Activated CD4-positive, alpha-beta T cell treated with anti-CD3 and anti-CD28 coated beads for 1 hour (primary cell): Measurements from ENCODE around the gene RGS17.
"Not testable (repeated sequence)": the region's sequence is repeated elsewhere in the genome, so short reads cannot be mapped to it uniquely, and the experiment has no call there.

Source experiments
- DNase-seq: peaks from one replicate; pipeline ENCODE4 v3.0.0-alpha.2; 2020

Gene RGS17, protein sequence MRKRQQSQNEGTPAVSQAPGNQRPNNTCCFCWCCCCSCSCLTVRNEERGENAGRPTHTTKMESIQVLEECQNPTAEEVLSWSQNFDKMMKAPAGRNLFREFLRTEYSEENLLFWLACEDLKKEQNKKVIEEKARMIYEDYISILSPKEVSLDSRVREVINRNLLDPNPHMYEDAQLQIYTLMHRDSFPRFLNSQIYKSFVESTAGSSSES

DNA sequence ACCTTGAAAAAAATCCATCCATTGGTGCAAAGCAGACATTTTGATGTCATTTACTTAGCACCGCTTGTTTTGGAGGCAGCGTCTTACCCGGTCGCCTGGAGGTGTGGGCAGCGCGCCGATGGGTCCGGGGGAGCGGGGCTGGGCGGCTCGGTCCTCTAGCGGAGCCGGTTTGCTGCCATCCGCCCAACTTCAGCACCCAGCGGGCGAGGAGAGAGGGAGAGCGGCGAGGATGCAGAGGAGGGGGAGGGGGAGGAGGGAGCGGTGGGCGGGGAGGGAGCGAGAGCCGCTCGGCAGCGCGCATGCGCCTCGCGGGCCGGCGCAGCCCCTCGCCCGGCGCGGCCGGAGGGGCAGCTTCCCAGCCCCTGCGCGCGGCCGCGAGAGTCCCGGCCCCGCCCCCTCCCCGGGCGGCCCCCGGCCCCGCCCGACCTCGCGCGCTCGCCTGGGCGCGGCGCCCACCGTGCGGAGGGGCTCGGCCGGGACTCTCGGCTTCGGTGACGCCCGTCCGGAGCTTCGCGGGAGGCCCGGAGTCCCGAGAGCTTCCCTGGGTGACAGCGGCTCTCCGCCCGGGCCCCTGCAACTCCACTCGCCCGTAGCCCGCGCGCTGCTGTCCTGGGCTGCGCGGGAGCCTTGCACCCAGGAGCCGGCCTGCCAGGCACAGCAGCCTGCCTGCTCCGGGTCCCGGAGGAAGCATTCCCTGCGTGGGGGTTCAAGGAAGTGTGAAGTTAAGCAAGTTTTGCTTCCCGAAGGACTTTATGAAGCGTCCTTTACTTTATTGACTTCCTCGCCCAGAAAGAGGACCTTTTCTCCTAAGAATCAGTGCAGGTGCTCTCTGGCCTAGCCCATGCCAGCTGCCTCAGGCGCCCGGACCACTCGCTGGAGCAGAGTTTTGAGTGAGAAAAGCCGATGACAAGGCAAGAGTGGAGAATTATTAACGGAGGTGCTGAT lies at the start of gene RGS17:
TSS of gene RGS17 (minus strand) at position 246 of the 945 bp plus-strand sequence. CDS start 87,264 bp downstream, outside the sequence.
- no peak for DNase-seq

DNA sequence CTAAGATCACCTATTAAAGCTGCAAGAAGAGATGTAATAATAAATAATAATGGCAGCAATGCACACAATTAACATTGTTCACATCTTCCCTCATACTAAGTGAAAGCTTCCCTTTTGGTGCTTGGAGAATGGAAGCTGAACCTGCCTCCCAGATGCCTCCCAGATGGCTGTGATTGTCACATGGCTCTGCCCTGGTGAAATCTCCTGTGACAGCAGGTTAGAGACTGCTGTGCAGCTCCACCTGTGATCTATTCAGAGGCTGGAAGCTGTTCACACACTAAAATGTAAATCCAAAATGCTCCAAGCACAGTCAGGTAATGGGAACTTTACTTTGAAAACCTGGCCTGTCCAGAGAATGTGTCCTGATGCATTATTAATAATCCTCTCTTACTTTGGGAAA lies 41.7 kb upstream of the RGS17 start:
- no peak for DNase-seq

DNA sequence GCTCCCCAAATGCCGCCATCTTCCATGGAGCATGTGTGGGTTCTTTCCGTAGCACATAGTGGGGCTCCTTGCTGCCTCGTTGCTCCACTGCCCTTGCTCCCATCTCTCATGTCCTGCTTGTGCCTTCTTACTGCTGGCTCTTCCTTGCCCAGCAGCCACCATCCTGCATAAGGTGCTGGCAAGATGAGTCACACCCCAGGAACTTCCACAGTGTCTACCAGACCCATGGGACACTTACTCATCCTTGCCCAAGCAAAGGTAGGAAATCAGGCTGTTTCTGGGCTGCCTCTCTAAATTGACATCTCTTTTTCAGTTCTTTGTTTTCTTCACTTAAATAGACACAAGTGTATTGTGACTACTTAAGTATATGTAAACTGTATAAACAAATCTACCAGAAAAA lies 39.4 kb upstream of the RGS17 start:
- no peak for DNase-seq

DNA sequence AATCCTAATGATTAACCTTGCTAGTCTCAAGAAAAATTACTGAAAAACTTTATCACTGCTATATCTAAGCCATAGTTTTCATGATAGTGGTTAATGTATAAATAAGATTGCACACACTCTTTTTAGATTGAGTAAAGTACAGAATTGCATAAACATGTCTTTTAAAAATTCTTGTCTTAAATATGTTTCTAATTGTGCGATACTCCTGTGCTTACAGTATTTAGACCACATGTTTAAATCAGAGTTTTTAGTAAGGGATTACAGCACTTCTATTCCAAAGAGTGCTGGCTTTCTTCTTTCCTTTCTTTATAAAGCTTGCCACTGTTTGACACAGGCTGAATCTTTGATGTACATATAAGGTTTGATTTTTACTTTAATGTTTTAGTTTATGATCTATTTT lies 36.8 kb upstream of the RGS17 start:
- no peak for DNase-seq

DNA sequence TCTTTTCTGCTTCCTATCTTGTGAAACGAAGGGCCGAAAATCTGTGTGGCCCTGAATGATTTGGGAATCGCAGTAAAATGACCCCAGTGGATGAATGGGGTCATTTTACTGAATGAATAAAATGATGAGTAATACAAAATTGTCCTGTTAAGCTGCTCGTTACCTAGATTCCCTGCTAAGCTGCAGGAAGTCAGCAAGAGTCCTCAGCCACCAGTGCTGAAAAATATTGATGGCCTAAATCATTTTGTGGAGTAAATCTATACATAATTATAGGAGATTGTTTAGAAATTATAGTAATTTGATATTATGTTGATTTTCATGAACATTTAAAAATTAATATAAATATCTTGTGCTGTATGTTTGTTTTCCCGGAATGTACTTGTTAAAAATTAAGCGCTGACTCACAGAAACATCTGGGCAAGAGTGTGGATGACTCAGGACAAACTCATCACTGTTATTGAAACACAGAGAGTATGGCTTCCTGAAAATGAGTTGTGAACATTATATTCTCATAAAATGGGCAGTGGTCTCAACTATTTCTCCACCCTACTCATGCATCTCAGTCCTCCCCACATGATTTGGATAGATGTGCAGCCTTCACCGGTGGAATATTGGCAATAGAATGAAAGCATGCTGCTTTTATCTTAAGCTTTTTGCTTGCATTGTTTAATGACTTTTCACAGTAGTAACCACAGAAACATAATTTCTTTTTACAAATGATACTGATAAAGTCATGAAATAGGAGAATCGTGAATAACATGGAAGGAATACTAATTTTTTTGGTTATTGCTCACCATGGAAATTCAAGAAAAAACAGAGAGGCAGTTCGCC lies 36.2 kb upstream of the RGS17 start:
- no peak for DNase-seq

DNA sequence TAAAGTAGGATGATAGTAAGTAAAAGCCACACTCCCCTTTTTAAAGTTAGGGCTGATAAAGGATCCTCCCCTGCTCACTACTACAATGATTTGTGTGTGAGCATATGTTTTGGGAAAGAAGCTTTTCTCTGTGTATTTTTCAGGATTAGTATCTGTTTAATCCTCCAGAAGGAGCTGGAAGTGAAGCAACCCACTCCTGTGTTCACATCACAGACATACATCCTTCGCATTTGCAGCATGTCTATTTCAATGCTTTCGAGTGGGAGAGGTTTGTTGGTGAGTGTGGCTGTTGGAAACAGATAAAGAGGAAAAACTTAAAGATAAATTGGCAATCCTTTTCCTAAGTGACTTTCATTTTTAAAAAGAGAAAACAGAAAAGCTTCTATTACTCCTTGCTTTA lies 31.6 kb upstream of the RGS17 start:
- no peak for DNase-seq

DNA sequence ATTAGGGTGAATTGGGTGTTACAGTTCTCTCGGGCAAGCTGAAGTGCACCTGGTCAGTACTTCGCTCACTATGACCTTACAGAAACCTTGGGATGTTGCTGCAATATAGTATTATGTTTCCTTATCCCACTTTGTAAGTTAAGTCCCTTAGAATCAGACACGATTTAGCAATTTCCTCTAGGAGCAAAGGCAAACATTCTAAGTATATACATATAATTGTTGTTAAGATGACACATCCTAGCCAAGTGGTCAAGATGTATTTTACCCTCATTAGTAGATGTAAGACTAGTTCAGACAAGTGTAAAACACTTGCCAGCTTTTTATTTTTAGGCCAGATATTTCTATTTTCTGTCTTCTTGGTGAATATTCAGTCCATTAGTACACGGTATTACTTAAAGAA lies 31.1 kb upstream of the RGS17 start:
- no peak for DNase-seq

DNA sequence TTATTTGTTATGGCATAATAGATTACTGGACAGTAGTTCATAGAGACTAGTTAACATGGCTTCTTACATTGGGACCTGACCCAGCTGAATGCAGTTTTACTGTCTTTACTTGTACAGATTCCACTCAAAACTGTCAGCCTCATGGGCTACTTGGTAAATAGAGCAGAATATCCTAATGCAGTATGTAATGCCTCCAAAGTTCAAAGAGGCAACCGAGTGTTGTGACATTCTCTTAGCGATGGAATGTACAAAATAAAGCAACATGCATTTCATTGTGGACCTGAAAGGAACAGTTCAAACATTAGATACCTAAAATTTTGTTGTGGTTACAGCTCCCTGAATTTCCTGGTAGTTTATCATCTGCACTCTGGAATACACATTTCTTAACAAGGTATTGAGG lies 29.1 kb upstream of the RGS17 start:
- DNase-seq = no peak

DNA sequence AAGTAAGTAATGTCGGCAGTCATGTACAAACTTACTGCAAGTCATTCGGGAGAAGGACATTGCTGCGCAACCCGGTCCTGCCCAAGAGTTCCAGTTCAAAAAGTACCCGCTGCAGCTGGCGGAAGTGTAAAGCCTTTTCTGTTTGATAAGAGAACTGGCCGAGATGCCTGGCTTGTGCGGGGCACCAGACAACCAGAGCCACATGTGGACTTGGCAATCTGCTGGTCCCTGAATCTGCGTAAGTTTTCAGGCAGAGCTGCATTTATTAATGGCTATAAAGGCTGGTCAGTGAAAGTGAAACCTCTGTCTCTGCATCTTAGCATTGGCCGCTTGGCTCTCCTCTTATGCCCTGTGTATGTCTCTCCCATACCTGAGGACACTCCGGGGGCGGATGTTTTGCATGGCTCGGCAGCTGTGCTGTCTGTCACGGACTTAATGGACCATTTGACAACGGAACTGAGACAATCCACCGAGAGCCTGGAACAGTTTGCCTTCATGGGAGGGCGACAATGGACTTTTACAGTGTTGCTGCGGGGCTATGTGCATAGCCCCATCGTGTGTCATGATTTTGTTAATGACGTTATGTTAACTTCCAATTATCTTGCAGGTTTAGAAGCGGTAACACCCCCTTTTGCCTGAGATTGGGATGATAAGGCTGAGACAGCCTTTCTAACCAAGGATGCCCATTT lies 19.8 kb upstream of the RGS17 start:
- DNase-seq = no peak

DNA sequence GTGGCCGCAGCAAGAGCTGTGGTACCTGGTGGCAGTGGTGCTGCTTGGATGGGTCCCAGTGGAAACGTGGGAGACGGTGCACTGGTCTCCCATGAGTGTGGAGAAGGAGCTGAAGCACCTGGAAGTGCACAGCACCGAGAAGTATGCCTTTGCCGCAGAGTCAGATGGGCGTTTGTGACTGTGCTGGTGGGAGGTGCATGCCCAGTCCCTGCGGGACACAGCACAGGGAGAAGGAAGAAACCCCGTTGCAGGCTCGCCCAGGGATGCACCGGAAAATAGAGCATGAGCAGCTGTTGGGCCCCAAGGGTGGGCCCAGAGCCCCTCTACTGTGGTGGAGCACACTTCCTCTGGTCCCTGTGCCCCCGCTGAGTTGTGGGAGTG lies 19.3 kb upstream of the RGS17 start:
- no peak for DNase-seq

DNA sequence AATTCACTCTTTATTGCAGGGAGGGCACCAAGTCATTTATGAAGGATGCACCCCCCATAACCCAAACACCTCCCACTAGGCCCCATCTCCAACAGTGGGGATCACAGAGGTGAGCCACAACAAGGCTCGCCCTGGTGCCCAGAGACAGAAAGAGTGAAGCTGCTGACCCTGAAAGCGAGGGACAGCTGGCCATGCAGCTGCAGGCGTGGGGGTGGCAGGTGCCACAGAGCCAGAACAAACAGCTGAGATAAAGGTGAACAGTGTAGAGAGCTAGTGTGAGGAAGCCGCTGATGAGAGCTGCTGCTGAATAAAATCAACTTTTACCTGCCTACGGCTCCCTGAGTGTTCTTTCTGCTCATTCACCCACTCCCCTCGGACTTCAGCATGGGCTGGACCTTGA lies 18.8 kb upstream of the RGS17 start:
- DNase-seq = no peak

DNA sequence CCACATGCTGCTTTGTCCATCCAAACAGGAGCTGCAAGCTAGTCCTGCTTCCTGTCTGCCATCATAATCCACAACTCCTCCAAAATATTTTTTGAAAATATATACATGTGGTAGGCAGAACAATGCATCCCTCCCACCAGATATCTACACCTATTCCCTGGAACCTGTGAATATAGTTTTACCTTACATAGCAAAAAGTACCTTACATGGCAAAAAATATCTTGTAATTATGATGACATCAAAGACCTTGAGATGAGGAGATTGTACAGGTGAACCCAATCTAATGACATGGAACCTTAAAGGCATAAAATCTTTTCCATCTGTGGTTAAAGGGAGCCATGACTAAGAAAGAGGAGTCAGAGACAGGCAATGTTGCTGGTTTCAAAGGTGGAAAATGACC lies 15.3 kb upstream of the RGS17 start:
- no peak for DNase-seq

DNA sequence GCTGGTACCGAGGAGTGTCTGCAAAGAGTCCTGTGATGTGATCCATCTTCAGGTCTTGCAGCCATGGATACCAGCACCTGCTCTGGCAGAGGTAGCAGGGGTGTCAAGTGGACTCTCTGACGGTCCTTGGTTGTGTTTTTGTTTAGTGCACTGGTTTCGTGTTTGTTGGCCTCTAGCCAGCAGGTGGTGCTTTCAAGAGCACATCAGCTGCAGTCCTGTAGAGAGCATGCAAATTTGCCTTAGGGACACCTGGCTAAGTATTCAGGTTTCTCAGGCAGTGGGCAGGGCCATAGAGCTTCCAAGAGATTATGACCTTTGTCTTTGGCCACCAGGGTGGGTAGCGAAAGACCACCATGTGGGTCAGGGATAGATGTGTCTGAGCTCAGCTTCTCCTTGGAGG lies 14.5 kb upstream of the RGS17 start:
- DNase-seq = no peak

DNA sequence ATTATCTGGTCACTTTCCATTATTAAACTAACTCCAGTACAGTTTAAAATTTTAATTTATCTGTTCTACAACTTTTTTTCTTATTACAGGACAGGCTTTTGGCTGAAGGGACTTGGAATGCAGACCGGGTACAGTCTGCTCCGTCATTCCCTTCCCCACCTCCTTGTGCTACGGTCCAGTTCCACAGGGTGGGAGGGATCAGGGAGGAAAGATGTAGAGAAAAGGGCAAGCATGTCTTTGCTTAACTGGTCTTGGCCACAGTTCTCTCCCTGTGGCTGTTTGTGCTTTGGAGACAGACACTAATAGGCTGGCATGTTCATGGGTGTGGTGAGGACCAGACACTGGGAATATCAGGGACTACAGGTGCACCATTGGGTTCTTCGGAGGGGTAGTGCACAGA lies 12.1 kb upstream of the RGS17 start:
- no peak for DNase-seq

DNA sequence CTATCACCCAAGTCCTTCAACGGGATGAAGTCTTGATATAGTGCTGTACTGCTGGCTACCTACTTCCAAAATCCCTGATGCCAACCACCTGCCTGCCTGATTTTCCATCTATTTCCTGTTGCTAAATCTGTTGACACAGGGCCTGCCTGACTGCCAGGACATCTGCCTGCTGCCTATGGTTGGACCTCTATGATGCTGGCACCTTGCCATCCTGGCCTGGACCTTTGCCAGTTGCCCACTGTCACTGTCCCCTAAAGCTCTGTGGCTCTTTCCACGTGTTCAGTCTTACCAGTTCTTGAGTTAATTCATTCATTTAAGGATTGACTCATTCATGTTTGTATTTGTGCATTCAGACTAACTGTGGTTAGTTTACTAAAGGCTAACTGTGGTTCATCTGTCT lies 9.2 kb upstream of the RGS17 start:
- no peak for DNase-seq

DNA sequence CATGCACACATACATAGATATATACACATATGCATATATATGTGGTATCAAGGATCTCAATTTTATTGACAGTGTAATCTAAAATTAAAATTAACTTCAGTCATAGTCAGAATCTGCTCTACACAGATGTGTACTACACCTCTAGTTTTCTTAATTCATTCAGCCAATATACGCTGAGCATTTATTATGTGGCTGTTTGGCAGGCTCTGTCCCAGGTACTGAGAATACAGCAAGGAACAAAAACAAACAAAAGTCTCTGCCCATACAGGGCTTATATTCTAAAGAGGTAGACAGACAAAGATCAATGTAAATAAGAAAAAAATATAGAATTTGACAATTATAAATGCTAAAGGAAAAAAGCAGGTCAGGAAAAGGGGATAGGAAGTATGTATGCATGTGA lies 7.8 kb upstream of the RGS17 start:
- no peak for DNase-seq

DNA sequence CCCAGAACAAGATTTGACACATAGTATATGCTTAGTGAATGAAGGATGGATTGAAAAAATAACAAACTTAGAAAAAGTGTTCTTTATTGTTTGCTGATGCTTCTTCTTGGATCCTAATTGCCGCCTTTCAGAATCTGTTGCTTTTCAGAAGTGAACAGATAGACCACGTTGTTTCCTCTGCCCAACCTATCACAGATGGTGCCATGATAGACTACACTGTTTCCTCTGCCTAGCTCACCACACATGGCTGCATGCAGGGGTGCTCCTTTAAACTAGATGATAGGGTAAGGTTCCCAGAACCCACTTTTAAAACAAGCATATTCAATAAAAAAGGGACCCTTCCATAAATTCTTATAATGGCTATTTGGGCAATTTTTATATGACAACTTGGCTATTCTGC lies 4.6 kb upstream of the RGS17 start:
- no peak for DNase-seq

DNA sequence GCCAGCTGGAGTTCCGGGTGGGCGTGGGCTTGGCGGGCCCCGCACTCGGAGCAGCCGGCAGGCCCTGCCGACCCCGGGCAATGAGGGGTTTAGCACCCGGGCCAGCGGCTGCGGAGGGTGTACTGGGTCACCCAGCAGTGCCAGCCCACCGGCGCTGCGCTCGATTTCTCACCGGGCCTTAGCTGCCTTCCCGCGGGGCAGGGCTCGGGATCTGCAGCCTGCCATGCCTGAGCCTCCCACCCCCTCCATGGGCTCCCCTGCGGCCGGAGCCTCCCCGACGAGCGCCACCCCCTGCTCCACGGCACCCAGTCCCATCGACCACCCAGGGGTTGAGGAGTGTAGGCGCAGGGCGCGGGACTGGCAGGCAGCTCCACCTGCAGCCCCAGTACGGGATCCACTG lies 2.6 kb upstream of the RGS17 start:
- not testable (repeated sequence) for DNase-seq

DNA sequence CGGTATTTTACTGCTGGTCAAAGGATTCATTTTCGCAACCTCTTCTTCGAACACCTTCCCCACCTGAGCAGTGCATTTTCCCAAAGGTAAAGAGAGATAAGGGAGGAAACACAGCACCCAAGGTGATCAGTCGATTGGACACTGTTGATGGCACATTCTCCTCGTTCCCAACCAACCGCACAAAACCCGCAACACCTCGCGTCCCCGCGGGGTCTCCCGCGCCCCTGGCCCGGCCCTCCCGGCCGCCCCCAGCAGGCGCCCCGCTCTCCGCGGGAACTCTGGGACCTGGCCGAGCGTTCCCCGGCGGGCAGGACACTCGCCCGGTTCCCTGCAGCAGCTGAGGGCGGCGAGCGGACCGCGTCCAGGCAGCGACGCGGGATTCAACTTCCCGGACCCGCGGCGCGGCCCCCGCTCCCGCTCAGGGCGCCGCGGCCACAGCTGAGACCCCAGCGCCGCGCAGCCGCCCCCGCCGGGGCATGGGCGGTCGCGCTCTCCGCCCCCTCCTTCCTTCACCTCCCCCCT lies 506 bp downstream of the RGS17 start:
- no peak for DNase-seq

DNA sequence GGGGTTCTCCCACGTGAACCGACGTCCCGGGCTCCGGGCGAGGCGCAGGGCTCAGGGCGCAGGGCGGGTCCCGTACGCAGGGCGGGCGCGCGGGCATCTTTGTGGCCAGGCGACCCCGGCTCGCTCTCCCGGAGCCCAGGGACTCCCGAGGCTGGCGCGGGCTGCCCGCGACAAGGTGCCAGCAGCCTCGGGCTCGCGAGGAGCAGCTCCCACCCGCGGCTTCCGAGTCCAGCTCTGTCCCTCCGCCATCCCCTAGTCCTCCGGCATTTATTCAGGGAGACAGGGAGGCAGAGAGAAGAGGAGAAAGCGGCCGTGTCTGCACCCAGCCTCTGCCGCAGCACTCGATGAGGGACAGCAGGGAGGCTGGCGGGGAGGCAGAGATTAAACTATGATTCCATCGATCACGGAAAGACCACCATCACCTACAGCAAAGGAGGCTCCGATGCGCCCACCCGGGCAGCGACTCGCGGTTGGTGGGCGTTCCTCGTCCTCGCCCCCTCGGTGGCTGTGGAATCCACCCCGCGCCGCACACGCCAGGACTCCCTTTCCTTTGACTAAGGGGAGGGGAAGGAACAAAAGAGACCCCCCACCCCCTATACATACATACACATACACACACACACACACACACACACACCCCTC lies 1.1 kb downstream of the RGS17 start:
- no peak for DNase-seq

DNA sequence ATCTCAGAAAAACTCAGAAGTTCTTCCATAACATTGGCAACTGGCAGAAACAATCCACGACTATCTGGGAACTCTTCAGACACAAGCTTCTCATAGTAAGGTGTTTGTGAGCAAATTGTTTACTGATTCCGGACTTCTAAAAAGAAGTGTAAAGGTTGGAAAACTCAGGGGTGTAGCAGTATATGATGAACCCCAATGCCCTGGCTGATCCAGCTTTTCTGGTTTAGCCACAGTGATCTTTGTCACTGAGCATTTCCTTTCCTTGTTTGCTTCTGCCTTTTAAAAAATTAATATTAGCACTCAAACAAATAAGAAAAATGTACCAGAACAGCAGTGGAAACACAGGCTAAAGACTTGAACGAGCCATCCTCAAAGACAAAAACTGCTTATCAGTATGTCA lies 4.9 kb downstream of the RGS17 start:
- DNase-seq = no peak

DNA sequence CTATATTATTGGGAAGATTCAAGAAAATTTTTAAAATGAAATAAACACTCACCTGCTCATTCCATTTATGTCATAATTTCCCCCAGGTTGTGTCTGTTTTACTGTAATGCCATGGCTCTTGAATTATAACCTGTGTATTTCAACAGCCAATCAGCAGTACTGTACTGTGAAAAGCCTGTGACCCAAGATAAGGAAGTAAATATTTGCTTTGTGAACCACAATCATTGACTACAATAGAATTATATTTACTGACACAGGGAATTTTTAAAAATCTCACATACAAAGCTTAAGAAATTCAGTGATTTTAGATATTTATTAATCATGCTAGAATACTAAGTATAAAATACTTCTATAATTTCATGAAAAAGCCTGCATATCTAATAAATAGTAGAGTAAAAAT lies 6.0 kb downstream of the RGS17 start:
- DNase-seq = no peak
